ENCODE measurements around the gene USP19. TPM values are rescaled to one million over a fixed set of nuclear protein-coding genes. Genes with fewer than 3 reads are reported as not detected.

The USP19 gene
- total RNA-seq, 3 donors from 2014 or later: 65.7 to 84.7 (median 82.6) TPM

GRCh38 chr3:49079270-49079669, 41.4 kb downstream of the USP19 start:
- no peak for TF ChIP-seq CTCF (IDR thresholded peaks at IDR 0.05)
- Histone ChIP-seq H3K9me3 (no peaks in the 10 kb centered on the region), H3K4me1 (ENCODE audit: low read depth) (no peaks in the 10 kb centered on the region), H3K36me3 (ENCODE audit: low read depth) (no peaks in the 10 kb centered on the region), H3K4me3 (no peak overlapping the region)
- intact Hi-C loops (cut with DNase I, micrococcal nuclease): no loop called here
- ATAC-seq (no peak), DNase-seq (no peak)

- H3K4me3 ChIP-seq: no peak overlapping the region
- intact Hi-C loops (cut with DNase I, micrococcal nuclease): no loop called here
- DNase-seq: no peak
- ATAC-seq: no peak
- no peaks in the 10 kb centered on the region for H3K36me3 ChIP-seq (ENCODE audit: low read depth)
- H3K9me3 ChIP-seq: no peaks in the 10 kb centered on the region
- H3K4me1 ChIP-seq (ENCODE audit: low read depth): no peaks in the 10 kb centered on the region
- TF ChIP-seq CTCF (IDR thresholded peaks at IDR 0.05): no peak
Measured at GRCh38 chr3:49076646-49077045, 44.0 kb downstream of the USP19 start.

GRCh38 chr3:49076116-49076515, 44.5 kb downstream of the USP19 start:
- no peak for ATAC-seq

More at GRCh38 chr3:49076116-49076515, 44.5 kb downstream of the USP19 start:
- no peaks in the 10 kb centered on the region for H3K4me1 ChIP-seq (ENCODE audit: low read depth)
- H3K36me3 ChIP-seq (ENCODE audit: low read depth): no peaks in the 10 kb centered on the region
- no peak overlapping the region for H3K4me3 ChIP-seq
- intact Hi-C loops (cut with DNase I, micrococcal nuclease): no loop called here
- H3K9me3 ChIP-seq: no peaks in the 10 kb centered on the region
- TF ChIP-seq CTCF (IDR thresholded peaks at IDR 0.05): no peak
- DNase-seq: no peak

Small RNA genes lying within 50 kb of the gene (microRNA-seq; reads per million reads assigned to microRNA genes)
- gene MIR6890: not detected

Other genes with a start within 250 kb of the USP19 start
- 10 to 100 TPM; 32.7 to 39.0 (median 36.9) TPM for gene SLC25A20, start 221.9 kb downstream of the USP19 start, total RNA-seq
- gene ARIH2, start 202.0 kb downstream of the USP19 start, total RNA-seq: 100 to 1,000 TPM in 1 of 3 donors, 10 to 100 TPM in 2; 73.3 to 109 (median 82.1) TPM
- gene P4HTM, start 130.6 kb downstream of the USP19 start, total RNA-seq: 10 to 100 TPM; 40.2 to 60.6 (median 41.4) TPM
- gene WDR6, start 113.4 kb downstream of the USP19 start, total RNA-seq: 100 to 1,000 TPM in 2 of 3 donors, 10 to 100 TPM in 1; 98.5 to 205 (median 165) TPM
- gene DALRD3, start 102.2 kb downstream of the USP19 start, total RNA-seq: 10 to 100 TPM; 16.7 to 32.7 (median 18.9) TPM
- gene NDUFAF3, start 98.7 kb downstream of the USP19 start, total RNA-seq: 10 to 100 TPM; 61.0 to 69.9 (median 63.2) TPM
- gene IMPDH2, start 91.4 kb downstream of the USP19 start, total RNA-seq: 100 to 1,000 TPM; 113 to 146 (median 114) TPM
- 100 to 1,000 TPM in 1 of 3 donors, 10 to 100 TPM in 2; 73.0 to 104 (median 86.1) TPM for gene QRICH1, start 26.8 kb downstream of the USP19 start, total RNA-seq
- gene QARS1, start 16.1 kb downstream of the USP19 start, total RNA-seq: 100 to 1,000 TPM; 235 to 415 (median 373) TPM
- 100 to 1,000 TPM in 1 of 3 donors, 10 to 100 TPM in 2; 52.1 to 354 (median 82.0) TPM for gene LAMB2, start 12.2 kb upstream of the USP19 start, total RNA-seq
- 10 to 100 TPM; 15.2 to 20.7 (median 19.9) TPM for gene CCDC71, start 45.5 kb upstream of the USP19 start, total RNA-seq
- 10 to 100 TPM in 1 of 3 donors, 1 to 10 TPM in 2; 6.3 to 68.4 (median 6.3) TPM for gene KLHDC8B, start 50.8 kb upstream of the USP19 start, total RNA-seq
- 1 to 10 TPM; 4.5 to 7.8 (median 5.5) TPM for gene C3orf62, start 156.4 kb upstream of the USP19 start, total RNA-seq
- gene USP4, start 219.2 kb upstream of the USP19 start, total RNA-seq: 10 to 100 TPM; 46.4 to 60.5 (median 58.9) TPM
- gene GPX1, start 237.5 kb upstream of the USP19 start, total RNA-seq: 100 to 1,000 TPM; 122 to 148 (median 144) TPM